ENCODE data around the gene RAPGEF1.
"Not testable (repeated sequence)": the region's sequence is repeated elsewhere in the genome, so short reads cannot be mapped to it uniquely, and the experiment has no call there.

Gene RAPGEF1

DNA sequence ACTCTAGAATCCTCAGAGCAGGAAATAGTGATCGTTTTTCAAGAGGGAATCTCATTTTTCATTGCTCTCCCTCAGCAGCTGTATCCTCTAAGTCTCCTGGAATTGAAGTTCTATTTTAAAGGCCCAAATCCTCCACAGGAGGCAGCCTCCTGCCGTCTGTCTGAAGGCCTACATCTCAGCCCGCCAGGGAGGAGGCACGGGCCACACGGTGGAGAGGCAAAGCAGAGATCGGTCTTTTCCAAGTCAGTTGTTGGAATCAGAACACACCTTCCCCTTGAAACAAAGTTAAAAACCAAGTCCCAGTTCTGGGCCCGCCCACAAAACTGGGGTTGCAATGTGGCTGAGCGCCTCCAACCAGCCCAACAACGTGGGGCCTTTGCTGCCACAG is 68.7 kb downstream of the RAPGEF1 start:
- DNase-seq (ENCODE audit: low read depth, low spot score) = peak; percentile 53

DNA sequence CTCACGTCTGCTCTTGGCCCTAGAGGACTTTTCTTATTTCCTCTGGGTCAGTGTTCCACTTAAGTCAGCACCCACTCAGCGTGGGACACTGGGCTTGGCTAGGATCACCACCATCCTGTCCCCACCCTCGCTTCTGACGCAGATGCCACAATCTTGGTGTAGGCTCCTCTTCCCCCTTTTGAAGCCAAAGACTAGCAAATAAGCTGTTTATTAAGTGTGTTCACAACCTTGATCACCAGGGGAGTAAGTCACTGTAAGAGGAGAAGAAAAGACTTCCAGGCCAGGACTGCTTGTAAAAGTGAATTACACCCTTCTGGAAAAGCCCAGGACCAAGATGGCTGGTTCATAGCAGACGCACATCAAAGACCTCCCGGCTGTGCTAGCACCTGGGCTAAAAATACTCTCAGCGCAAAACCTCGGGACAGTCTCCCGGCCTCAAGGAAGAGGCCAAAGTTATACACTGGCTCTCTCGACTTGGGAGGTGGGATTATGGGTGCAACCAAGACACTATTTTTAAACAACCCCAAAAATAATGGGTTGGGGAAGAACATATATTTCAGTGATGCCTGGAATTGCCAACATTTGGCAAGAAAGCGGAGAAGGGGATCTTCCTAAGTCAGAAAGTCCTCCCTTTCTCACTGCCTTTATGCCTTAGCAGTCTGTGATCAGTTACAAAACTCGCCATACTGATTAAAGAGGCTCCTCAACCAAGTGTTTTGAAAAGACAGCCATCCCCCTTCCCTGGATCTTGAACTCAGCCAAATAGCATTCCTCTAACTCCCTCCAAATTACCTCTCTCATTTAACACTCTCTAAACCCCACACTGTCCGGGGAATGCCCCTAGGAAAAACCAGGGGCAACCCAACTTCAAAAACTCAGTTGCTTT is 69.4 kb downstream of the RAPGEF1 start:
- no peak for DNase-seq (ENCODE audit: low read depth, low spot score)

DNA sequence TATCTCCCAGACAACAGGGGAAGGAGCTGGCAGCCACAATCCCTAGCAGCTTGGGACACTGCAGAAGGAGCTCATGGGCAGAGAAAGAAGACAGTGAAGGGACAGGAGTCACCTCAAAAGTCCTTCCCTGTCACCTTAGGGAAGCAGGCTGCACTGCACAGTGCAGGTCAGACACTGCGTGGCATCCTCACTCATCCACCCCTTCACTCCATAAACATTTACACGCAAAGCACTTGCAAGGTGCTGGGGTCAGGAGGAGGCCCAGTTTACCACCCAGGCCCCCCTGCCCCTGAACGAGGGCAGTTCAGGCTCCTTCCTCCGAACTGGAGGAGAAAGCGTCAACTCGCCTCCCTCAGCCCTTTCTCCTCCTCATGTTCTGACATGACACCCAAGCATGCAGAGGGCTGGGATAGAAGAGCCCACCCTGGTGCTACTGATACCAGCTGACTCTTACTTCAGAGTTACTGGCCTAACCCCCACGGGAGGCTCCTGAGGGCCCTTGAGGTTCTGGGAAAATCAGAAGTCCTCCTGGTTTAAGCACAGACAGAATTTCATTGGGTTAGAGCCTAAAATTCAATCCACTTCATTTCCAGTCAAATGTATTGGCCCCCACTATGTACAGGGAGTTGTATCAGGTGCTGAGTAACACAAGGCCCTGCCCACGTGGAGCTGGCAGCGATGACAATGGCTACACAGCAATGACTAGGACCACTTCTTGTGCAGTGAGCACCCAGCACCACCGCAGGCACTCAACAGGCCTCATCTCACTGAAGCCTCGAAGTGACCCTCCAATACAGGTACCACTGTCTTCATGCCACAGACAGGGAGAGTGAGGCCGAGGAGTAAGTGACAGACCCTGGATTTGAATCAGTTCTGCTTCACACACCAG is 70.4 kb downstream of the RAPGEF1 start:
- no peak for DNase-seq (ENCODE audit: low read depth, low spot score)

DNA sequence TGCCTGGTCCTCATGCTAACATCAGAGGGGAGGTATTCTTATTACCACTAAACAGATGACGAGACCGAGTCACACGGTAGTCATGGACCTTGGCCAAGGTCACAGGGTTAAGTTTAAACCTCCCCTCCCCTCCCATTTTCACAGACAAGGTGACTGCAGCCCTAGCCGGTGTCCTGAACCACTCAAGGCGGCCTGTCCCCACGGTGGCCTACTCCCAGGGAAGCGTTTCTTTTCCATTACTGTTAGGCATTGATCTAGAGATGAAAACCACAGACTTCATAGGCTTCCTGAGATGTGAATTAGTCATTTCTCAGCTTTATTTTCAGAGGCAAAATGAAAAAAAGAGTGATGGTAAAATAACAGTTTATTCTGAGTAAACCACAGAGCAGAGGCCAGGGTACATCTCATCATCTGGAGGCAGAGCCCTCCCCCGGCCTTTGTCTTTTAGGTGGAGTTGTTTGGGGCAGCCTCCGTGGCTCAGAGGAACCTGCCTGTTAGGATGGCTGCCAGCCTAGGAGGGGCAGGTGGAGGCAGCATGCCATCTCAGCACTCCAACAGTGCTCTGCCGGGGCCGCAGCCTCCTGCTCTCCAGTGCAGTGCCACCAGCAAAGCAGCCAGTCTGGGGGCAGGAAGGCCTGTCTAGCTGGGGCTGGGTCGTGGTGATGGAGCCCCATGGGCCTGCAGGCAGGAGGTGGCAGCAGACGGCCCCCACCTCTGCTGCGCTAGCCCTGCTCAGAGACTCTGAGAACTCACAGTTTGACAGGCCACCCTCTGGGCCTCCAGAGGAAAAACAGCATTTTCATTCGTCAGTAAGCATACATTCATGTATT is 71.2 kb downstream of the RAPGEF1 start:
- DNase-seq (ENCODE audit: low read depth, low spot score) = no peak

DNA sequence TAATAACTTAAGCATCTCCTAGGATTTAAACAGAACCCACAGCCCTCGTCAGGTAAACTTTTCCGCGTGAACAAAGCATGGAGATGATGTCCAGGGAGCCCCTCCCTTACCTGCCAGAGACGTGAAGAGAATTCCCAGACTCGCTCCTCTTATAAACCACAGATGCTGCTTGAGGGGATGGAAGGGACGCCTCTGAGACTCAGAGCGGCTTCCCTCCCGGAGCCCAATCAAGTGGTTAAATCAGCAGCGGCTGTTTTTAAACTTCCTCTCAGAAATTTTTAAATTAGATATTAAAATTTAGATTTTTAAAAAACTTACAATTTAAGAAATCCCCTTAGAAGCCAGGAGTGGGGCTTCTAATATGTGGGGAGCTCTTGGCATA is 71.8 kb downstream of the RAPGEF1 start:
- DNase-seq (ENCODE audit: low read depth, low spot score) = no peak

DNA sequence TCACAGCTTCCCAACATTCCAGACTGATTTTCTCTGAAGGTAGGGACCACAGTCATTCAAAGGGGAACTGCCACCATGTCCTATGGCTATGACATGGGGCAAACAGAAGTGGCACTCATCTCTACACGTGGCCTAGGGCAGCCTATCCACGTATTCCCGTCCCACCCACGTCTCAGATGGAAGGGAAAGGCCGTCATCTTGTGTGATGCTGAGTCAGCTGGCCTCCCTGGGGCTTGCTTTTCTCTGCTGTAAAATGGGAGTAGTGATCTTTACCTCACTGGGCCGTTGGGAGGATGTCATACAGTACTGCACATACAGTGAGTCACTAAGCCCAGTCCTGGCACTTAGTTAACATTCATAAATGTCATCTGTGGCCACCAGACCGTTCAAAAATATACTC is 72.3 kb downstream of the RAPGEF1 start:
- no peak for DNase-seq (ENCODE audit: low read depth, low spot score)

DNA sequence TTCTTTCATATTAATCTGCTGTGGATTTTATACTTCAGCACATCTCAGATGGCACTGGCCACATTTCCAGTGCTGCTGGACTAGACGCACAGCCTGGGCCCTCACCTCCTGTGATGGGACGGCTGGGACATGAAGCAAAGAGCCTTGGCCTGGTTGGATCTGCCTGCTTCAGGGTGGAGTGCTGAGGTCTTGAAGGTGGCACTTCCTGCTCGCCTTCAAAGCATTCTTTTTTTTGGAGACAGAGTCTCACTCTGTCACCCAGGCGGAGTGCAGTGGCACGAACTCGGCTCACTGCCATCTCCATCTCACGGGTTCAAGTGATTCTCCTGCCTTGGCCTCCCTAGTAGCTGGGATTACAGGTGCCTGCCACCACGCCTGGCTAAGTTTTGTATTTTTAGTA is 73.1 kb downstream of the RAPGEF1 start:
- DNase-seq (ENCODE audit: low read depth, low spot score) = no peak

DNA sequence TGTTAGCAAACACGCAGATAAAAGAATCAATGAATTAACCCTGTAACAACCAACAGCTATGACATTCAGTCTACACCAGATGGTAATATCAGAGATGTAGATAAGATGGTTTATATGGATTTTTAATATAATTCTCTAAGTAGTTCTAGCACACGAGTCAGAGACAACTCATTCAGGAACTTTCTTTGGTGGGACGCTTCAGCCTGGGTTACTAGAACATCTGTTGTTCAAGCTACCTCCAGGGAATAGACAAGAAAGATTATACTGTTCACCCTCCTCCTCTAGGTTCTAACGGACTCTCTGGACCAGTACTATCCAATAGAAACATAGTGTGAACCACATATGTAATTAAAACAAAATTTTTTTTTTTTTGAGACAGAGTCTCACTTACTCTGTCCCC is 73.8 kb downstream of the RAPGEF1 start:
- DNase-seq (ENCODE audit: low read depth, low spot score) = no peak

DNA sequence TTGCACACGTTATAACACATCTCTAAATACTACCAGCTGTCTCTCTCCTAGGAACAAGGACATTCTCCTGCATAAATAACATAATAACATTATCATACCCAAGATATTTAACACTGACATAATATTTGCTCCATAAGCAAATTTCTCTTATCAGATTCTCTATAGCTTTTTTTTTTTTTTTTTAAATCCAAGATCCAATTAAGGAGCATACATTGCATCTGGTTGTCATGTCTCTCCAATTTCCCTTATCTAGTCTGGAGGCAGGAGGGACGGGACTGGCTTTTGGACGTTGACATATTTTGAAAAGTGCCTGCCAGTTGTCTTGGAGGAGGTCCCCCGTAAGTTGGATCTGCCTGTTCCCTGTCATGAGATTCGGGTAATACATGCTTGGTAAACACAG is 76.6 kb downstream of the RAPGEF1 start:
- no peak for DNase-seq (ENCODE audit: low read depth, low spot score)

DNA sequence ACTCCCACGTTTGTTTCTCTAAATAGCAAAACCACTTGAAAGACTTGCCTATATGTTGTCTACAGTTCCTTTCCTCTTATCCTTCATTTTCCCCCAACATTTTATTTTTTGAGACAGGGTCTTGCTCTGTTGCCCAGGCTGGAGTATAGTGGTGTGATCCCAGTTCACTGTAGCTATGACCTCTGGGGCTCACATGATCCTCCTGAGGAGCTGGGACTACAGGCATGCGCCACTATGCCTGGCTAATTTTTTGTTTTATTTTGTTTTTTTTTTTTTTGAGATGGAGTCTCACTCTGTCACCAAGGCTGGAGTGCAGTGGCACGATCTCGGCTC is 77.6 kb downstream of the RAPGEF1 start:
- DNase-seq (ENCODE audit: low read depth, low spot score) = not testable (repeated sequence)

DNA sequence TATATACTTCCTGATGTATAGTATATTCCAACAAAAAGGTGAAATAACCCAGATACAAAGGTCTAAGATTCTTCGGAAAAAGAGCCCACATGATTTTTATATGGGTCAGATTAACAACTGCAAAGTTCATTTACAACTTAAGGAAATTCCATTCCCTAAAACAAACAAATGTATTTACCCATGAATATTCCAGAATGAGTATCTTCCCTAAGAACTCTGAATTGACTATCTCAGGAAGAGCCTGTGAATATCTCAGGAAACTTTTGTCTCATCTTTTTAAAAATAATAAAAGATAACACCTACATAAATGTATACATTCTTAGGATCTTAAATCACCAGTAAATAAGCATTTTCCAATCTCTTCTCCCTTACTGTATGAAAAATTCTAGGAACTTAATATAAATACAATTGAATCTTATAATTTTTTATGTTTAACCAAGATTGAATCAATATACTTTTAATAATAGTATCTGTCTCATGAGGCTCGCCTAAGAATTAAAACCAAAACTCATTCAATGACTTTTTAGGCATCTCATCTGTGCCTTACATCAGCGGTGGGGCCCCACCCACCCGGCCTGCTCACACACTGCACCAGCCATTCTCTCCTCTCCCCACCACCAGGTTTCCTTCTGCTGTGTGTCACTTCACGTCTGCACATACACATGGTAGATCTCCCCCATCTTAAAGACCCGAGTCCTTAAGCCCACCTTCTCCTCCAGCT is 78.1 kb downstream of the RAPGEF1 start:
- DNase-seq (ENCODE audit: low read depth, low spot score) = no peak

DNA sequence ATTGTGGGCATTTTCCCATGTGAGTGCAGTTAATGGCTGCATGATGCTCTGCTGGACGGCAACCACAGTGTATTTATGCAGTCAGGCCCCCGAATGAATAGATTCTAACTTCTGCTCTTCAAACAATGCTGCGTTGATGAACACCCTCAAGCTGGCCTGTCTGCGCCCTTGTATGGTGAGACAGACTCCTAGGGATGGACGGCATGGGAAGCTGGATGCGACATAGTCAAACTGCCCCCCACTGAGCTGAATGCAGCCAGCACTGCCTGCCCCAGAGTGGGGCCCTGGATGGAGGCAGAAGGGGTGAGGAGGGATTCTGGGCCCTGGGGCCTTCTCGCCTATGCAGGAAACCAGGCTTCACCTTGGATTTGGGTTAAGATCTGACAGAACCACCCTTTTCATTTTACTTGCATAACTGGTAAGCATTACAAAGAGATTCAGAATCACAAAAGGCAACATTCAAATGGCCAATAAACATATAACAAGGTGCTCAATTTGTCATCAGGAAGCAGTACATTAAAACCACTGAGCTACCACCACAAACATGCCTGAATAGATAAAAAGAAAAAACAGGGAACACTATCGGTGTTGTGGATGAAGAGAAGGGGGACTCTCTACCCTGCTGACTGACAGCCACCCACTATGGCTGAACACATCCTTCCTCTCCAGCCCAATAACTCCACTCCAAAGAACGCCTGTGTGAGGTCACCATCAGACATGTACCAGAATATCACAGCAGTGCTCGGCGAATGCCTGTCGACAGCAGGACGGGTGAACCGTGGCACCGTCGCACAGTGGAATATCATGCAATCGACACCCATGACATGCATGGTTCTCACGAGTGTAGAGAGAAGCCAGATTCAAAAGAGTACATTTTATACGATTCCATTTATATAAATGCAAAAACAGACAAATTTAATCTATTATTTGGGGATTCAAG is 79.1 kb downstream of the RAPGEF1 start:
- no peak for DNase-seq (ENCODE audit: low read depth, low spot score)

DNA sequence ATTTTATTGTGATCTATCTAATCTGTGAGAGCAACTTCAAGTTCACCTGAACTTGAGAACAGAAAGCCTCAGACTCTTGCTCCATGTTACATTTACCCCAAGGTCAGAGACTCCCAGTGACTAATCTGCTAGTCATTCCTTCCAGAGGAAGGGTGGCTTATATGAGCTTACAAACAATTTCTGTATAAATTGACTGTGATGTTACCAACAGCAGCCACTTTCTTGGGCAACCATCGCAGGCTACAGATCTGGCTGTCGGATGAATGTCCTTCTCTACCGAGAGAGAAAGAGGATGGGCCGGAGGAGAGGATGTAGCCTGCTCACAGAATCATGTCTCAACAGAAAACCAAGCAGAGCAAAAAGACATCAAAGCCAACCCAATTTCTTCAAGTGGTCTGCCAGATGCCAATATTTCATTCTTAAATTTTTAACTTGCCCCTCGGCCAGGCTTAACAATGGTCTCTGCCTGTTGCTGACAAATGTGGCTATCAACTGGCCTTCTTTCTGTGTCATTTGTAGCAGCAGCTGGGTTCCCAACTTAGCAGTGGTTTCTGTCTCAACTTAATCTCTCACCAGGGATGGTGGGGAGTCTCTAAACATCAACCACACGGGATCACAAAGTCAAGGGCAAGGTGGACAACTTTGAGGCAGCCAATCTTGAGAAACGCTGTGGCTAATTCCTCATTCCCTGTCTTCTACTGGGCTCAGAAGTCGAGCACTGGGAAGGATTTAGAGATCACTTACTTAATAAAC is 81.3 kb downstream of the RAPGEF1 start:
- DNase-seq (ENCODE audit: low read depth, low spot score) = no peak

DNA sequence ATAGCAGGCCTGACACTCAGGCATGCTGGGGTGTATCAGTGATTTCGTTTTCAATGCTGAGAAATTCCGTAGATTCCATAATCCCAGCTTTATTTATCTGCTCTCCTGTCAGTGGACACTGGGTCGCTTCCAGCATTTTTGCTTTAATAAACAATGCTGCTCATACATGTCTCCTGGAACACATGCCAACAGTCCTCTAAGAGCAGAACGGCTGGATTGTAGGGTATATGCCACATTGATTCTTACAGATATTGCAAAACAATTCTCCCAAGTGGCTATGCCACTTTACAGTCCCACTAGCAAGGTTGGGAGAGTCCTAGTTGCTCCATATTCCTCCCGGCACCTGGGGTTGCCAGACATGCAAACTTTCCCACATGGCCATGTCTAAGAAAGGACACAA is 81.9 kb downstream of the RAPGEF1 start:
- no peak for DNase-seq (ENCODE audit: low read depth, low spot score)

DNA sequence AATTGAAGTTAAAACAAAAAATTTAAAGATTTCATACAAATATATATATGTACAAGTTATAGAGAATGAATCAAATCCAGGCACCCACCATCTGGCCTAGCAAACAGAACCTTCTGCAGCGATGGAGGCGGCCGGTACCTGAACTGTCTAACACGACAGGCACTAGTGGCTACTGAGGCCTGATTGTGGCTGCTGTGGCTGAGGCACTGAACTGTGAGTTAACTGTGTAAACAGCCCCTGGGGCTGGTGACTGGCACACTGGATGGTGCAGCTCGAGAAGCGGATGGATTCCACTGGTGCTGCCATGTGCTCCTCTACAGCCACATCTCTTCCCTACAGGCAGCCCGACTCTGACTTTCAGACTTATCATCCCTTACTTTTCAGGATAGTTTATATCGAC is 82.4 kb downstream of the RAPGEF1 start:
- DNase-seq (ENCODE audit: low read depth, low spot score) = no peak

DNA sequence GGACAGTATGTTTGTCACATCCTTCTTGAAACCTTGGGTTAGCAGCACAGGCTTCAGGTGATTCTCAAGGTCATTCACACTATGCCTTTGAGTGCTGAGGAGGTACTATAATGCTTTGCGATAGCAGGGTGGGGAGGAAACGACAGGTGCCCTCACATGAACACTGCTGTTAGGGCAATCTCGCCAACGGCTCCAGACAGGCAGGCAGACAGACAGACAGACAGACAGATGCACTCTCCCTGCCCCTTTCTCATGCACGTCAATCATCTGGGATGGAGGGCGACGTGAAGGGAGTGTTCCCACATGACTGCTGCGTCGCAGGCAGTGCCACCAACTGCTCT is 82.9 kb downstream of the RAPGEF1 start:
- no peak for DNase-seq (ENCODE audit: low read depth, low spot score)

DNA sequence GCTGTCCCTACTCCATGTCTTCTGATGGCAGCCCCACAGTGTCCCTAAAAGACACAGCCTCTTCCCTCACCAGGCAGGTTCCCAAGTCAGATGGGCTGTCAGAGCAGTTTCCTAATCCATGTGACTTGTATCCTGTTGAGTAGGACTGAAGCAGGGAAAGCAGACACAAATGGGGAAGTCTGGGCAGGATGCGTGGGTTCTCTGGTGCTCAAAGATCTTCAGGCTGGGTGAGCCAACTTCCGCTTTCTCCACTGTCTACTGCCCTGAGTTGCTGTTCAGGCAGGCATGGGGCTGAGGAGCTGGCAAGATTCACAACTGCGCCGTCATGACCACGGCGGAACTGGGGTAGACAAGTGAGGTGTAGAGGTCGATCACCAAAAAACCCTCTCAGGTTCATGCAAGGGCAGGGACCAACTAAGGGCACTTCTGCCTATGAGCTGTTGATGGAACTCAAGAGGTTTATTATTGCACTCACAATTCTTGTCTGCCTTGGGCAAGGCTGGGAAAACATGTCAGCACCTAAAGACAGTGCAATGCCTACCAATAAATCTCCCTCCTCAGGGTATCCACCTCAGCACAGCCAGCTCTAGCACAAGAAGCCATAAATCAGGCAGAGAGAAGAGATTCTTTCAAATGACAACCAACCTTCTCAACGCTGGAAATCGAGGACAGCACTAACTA is 83.4 kb downstream of the RAPGEF1 start:
- DNase-seq (ENCODE audit: low read depth, low spot score) = no peak

DNA sequence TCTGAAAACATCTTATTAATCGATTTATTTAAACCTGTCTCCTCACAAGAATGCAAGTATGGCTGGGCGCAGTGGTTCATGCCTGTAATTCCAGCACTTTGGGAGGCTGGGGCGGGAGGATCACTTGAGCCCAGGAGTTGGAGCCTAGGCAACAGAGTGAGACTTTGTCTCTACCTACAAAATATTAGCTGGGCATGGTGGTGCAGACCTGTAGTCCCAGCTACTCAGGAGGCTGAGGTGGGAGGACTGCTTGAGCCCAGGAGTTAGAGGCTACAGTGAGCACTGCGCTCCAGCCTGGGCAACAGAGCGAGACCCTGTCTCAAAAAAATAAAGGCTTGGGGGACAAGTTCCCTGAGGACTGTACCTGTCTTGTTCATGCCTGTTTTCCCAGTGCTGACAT is 85.5 kb downstream of the RAPGEF1 start:
- DNase-seq (ENCODE audit: low read depth, low spot score) = not testable (repeated sequence)

DNA sequence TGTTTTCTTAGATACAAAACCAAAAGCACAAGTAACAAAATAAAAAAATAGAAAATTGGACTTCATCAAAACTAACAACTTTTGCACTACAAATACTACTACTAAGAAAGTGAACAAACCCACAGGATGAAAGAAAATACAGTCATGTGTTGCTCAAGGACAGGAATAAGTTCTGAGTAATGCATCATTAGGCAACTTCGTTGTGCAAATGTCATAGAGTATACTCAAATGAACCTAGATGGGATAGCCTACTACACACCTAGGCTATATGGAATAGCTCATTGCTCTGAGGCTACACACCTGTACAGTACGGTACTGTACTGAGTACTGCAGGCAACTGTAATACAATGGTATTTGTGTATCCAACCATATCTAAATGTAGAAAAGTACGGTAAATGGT is 88.3 kb downstream of the RAPGEF1 start:
- DNase-seq (ENCODE audit: low read depth, low spot score) = no peak

All from ELF-1 (cell line).